Peyer's patch (tissue), 4 donors: Measurements from ENCODE around the gene TK1. TPM values are rescaled to one million over a fixed set of nuclear protein-coding genes. Genes with fewer than 3 reads are reported as not detected.

Experiments
- DNase-seq, 3 donors: peaks; one replicate each; pipeline ENCODE4 v3.0.0-alpha.2; 2017 to 2019
- H3K27ac ChIP-seq, 4 donors: fragments of 200-600 bp; sonication (generic); one replicate each; pipeline ENCODE4 v1.5.1; 2016 to 2019
- H3K27me3 ChIP-seq, 2 donors: fragments of 200-600 bp; sonication (generic); one replicate each; pipeline ENCODE4 v1.5.1; 2019
- H3K36me3 ChIP-seq, 3 donors: fragments of 200-600 bp; sonication (generic); one replicate each; pipeline ENCODE4 v1.5.1; 2016 to 2019
- H3K4me1 ChIP-seq, 4 donors: fragments of 200-600 bp; sonication (generic); one replicate each; pipeline ENCODE4 v1.5.1; 2016 to 2019
- H3K4me3 ChIP-seq, 4 donors: fragments of 200-600 bp; sonication (generic); 1 replicate in 3 of 4; 2 replicates in 1 of 4; pipeline ENCODE4 v1.5.1; 2016 to 2019; ENCODE audit warnings: mild to moderate bottlenecking in 1 of 4
- H3K9me3 ChIP-seq, 4 donors: fragments of 200-600 bp; sonication (generic); one replicate each; pipeline ENCODE4 v1.5.1; 2016 to 2019; ENCODE audit warnings: mild to moderate bottlenecking in 1 of 4
- CTCF ChIP-seq, 6 experiments: fragments of 450-650 bp in 4 of 6; fragments of 200-600 bp in 2 of 6; sonication (generic) in 1 of 6; IDR thresholded peaks; one replicate each; pipeline ENCODE4 v1.5.1; 2017 to 2019; ENCODE audit warnings: antibody characterized with exemption in 6 of 6, mild to moderate bottlenecking in 3 of 6, moderate library complexity in 1 of 6
- POLR2A ChIP-seq, 2 donors: fragments of 450-650 bp; IDR thresholded peaks; one replicate each; pipeline ENCODE4 v1.5.1; 2017; ENCODE audit warnings: antibody characterized with exemption in 2 of 2, mild to moderate bottlenecking in 2 of 2, moderate library complexity in 2 of 2
- total RNA-seq, 4 donors: library from RNA; depleted of rRNA; stranded (reverse); fragments of >200 nt; gene quantifications; one replicate each; pipeline ENCODE4 v1.1.0, GENCODE V29; 2016

The TK1 gene
- total RNA-seq, 4 donors from 2014 or later, result 6.2 to 46.2 (median 10.1) TPM

DNA sequence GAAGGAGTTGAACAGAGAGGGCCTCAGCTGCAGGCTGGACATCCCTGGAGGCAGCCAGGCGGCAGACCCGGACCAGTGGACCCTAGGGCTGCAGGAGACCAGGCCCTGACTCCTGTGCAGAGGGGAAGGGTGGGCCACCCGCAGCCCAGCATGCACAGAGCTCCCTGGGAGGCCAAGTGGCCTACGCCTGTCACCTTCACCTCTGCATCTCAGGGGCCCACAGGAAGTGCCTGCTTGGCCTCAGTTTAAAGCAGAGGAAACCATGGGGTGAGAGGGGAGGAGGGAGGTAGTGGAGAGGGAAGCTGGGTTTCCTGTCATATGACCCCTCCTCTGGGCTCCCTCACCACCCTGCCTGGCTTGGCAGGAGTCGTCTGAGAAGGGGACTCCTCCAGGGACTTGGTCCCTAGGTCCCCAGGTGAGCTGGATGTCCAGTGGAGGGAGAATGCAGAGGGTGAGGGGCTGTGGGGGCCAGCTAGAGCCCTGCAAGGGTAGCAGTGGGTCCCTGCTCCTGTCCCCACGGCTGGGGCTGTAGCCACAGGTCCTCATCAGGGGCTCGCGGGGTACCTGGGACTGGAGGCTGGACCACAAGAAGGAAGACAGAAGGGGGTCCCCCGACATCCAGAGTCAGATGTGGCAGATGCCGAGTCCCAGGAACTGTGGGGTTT lies 56.3 kb downstream of the TK1 start, which contains the start of gene TMC8:
TMC8 (plus strand) TSS at position 335 of the 665 bp plus-strand sequence. CDS start 818 bp downstream, outside the sequence.
- Histone ChIP-seq H3K4me3 (peak within 1 kb of the TSS; percentile 46 to 97 (median 50)), H3K4me1 (peaks cover 7 to 62% (median 51%) of the 10 kb centered on the region in 4 donors), H3K36me3 (peaks cover 0 to 7% (median 0%) of the 10 kb centered on the region in 3 donors), H3K9me3 (no peaks in the 10 kb centered on the region), H3K27ac (peak within 1 kb of the TSS; percentile 84 to 99 (median 90)), H3K27me3 (no peaks in the 10 kb centered on the region)
- peak in 1 of 2 donors; percentile 26 for TF ChIP-seq POLR2A (IDR thresholded peaks at IDR 0.05)
- TF ChIP-seq CTCF (IDR thresholded peaks at IDR 0.05), result no peak
- DNase-seq, result peak in 2 of 3 donors; percentile 91 to 93

DNA sequence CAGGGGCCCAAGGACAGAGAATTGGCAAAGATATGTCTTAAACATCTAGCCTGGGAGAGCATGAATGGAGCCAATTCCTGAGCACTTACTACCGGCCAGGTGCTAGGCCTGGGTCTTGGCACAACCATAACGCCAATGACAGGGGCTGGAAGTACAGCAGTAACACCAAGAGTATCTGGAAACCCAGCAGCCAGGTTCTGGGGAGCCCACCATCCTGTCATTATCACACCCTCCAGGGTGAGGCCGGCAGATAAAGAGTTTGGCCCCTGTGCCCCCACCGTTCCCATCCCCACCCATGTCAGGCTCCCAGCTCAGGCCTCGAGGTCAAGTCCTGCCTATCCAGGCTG lies 56.8 kb downstream of the TK1 start:
- H3K27ac ChIP-seq, result peak overlapping the region; percentile 84 to 99 (median 90)
- DNase-seq, result peak in 1 of 3 donors; percentile 38
- H3K36me3 ChIP-seq, result peaks cover 0 to 11% (median 0%) of the 10 kb centered on the region in 3 donors
- peaks cover 7 to 67% (median 56%) of the 10 kb centered on the region in 4 donors for H3K4me1 ChIP-seq
- TF ChIP-seq POLR2A (IDR thresholded peaks at IDR 0.05) (no peak), CTCF (IDR thresholded peaks at IDR 0.05) (no peak)
- H3K9me3 ChIP-seq, result no peaks in the 10 kb centered on the region
- peak overlapping the region; percentile 46 to 97 (median 50) for H3K4me3 ChIP-seq
- no peaks in the 10 kb centered on the region for H3K27me3 ChIP-seq

- peak in 2 of 3 donors; percentile 79 to 81 for DNase-seq
- H3K9me3 ChIP-seq, result no peaks in the 10 kb centered on the region
- peaks cover 7 to 72% (median 62%) of the 10 kb centered on the region in 4 donors for H3K4me1 ChIP-seq
- no peak for TF ChIP-seq POLR2A (IDR thresholded peaks at IDR 0.05)
- no peak for TF ChIP-seq CTCF (IDR thresholded peaks at IDR 0.05)
- H3K36me3 ChIP-seq, result peaks cover 0 to 15% (median 0%) of the 10 kb centered on the region in 3 donors
- peak overlapping the region in 3 of 4 donors; percentile 59 to 97 (median 95) for H3K4me3 ChIP-seq
- H3K27me3 ChIP-seq, result no peaks in the 10 kb centered on the region
- H3K27ac ChIP-seq, result peak overlapping the region; percentile 84 to 99 (median 90)
Measured at GRCh38 chr17:78129351-78130089, 57.3 kb downstream of the TK1 start.

DNA sequence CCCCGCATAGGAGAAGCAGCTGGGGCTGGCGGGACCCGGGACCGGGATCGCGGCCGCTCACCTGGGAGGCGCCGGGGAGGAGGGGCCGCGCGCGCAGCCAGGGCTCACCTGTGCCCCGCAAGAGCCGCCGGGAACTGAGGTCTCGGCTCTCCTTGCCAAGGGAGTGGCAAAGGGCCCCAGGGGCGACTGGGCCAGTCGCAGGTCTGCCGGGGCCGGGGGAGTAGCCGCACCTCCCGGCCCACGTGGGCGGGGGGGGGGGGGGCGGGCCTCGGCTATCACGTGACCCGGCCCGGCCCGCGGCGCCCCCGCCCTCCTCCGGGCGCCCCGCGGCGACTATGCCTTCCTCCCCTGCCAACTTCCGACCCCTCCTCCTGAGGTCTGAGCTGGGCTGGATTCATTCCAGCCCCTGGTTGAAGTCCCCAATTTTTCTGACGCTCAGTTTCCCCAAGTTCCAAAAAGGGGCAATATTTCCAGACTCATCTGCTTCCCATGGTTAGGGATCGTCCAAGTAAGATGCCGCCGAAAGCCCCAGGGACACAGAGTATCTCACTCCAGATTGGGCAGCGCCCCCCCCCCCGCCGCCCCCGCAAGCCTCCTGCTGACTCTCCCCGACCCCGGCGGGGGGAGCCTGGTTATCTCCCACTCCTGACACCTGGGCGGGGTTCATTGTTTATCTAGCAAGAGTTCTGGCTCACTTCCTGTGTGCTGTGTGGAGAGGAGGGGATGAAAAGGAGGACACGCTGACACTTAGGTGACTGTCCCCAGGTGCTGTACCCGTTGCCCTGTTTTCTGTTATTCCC lies 58.1 kb downstream of the TK1 start, which contains the start of gene TMC6:
TMC6 (minus strand) TSS at position 205 of the 800 bp plus-strand sequence. CDS start 1,923 bp downstream, outside the sequence.
- H3K36me3 ChIP-seq, result peaks cover 0 to 22% (median 0%) of the 10 kb centered on the region in 3 donors
- peaks cover 7 to 72% (median 63%) of the 10 kb centered on the region in 4 donors for H3K4me1 ChIP-seq
- H3K27ac ChIP-seq, result peak within 1 kb of the TSS; percentile 84 to 99 (median 90)
- H3K4me3 ChIP-seq, result peak within 1 kb of the TSS; percentile 59 to 97 (median 82)
- H3K9me3 ChIP-seq, result no peaks in the 10 kb centered on the region
- TF ChIP-seq CTCF (IDR thresholded peaks at IDR 0.05) (no peak), POLR2A (IDR thresholded peaks at IDR 0.05) (peak; percentile 76)
- DNase-seq, result peak; percentile 84 to 89 (median 88)
- no peaks in the 10 kb centered on the region for H3K27me3 ChIP-seq
